LHCN-M2 (cell line): ENCODE results near the gene PHC1. TPM values are rescaled to one million over a fixed set of nuclear protein-coding genes. Genes with fewer than 3 reads are reported as not detected.
"Not testable (repeated sequence)": the region's sequence is repeated elsewhere in the genome, so short reads cannot be mapped to it uniquely, and the experiment has no call there.

Experiments
- DNase-seq: peaks from one replicate; pipeline ENCODE4 v3.0.0-alpha.2; 2012; ENCODE audit warnings: low read depth
- polyA plus RNA-seq: library from polyadenylated mRNA; unstranded; fragments of >200 nt; gene quantifications from one replicate; pipeline ENCODE4 v1.2.1, GENCODE V29; 2012; ENCODE audit warnings: missing spikeins
- total RNA-seq: library from RNA; depleted of rRNA; stranded (reverse); fragments of >200 nt; gene quantifications from 2 replicates; pipeline ENCODE4 v1.2.3, GENCODE V29; 2014; rRNA removed

Gene PHC1
- 11.6 and 18.7 TPM in 2 replicates for total RNA-seq
- polyA plus RNA-seq = 11.0 TPM

DNA sequence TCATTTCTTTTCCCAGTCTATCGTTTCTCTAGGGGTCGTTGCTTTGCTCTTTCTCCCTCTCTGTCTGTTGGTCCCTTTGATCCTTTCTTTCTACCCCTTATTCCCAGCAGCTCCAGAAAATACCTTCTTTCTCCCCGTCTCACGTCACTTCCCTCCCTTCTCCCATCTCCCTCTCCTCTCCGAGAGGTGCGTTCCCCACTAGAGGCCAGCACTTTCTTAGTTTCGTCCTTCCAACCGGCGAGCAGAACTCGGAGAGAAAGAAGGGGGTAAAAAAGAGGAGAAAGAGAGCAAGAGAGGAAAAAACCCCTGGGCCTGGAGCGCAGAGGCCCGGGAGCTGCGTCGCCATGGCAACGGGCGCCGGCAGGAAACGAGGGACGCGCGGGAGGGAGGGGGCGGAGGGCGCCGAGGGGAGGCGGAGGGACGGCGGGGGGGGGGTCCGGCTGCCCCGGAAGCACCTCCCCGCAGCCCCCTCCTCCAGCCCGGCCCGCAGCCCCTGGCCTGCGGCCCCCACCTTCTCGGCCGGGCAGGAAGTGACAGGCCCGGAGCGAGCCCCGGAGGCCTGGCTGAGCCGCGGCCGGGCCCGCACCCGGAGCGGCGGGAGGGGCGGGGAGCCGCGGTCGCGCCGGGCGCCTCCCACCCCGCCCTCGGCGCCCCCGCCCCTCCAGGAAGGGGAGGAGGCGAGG is at the start of gene PHC1:
Gene PHC1 (plus strand): TSS at position 477 of the 683 bp plus-strand sequence. CDS start 3,169 bp downstream, outside the sequence.
- peak; percentile 75 for DNase-seq

DNA sequence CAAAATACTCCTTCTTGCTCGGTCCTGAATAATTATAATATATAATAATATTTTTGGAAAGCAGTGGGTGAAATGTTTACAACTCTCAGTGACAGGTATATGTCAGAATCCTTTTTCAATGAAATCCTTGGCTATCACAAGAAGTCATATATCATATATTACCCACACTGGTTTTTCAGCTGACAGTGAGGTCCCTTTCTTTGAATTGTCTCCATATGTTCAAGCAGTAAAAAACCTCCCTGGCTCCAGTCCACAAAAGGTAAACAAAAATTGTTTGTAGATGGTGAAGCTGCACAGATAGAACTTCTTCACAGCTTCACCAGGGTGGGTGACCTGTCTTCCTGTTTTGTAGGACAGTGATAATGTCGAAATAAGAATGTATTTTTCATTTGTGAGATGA is 47.9 kb upstream of the PHC1 start:
- DNase-seq = no peak

DNA sequence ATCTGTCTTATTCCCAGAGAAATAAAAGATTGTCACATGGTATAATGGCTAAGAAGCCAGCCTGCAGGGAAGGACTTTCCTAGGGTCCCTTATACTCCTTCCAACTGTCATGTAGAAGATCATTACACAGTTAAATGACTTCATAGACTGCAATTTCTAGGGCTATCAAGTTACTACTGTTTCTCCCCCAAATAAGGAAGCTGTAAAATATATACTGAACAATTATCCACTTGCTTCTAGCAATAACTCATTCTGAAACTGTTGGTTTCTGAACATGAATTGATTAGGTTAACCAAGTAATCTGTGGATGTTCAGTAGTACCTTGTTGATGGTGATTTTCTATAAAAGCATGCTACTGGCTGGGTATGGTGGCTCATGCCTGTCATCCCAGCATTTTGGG is 47.3 kb upstream of the PHC1 start:
- DNase-seq = no peak

DNA sequence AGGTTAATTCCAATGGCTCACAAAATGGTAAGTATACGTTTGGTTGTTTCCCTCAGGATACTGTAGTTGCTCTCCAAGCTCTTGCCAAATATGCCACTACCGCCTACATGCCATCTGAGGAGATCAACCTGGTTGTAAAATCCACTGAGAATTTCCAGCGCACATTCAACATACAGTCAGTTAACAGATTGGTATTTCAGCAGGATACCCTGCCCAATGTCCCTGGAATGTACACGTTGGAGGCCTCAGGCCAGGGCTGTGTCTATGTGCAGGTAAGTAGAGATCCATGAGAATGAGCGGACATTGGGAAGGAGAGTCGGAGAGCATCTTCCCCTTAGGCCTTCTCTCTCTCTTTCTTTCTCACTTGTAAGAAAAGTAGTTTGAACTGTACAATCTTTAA is 46.5 kb upstream of the PHC1 start:
- no peak for DNase-seq

DNA sequence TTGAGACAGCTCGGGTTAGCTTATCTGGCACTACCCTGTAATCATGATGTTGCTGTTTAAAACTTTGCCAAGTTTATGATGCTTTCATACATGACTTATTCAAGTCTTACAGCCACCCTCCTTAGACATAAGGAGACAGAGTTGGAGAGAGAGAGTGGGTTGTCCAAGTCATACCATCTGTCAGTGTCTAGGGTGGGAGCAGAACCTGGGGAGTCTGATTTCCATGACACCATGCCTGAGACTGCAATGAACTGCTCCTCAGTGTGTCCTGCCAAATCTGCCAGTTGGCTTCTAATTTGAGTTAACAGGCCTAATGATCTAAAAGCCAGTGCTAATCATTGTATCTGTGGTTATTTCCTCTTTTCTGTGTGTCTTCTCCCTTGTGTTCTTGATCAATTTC is 43.7 kb upstream of the PHC1 start:
- DNase-seq = no peak

DNA sequence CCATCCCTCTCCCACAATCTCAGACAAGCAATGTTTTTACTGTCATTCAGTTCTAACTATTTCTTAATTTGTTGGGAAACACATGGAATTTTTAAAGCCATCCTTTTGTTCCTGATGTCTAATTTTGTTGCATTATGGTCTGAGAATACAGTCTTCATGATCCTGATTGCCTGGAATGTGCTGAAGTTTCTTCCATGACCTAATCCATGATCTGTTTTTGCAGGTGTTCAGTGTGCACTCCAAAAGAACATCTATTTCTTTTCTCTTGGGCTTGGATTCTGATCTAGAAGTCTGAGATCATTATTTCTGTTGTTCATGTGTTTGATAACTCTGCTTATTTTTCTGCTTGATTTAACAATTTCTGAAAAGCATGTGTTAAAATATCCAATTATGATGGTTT is 43.2 kb upstream of the PHC1 start:
- no peak for DNase-seq

DNA sequence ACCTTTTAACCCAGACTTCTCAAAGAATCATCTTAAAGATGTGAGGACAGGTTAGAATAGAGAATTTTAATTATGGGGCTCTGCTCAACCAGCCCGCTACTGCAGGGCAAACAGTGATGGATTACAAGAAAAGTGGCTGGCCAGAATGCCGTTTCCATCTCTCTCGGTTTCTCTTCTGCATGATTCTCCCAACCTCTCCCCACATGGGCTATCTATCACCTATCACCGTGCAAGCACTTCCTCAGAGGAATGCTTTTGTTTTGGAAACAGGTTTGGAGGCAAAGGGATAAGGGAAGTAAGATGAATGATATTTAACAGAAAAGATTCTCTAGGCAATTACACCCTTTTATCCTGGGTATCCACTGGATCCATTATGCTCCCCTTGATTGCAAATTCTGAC is 37.4 kb upstream of the PHC1 start:
- DNase-seq = no peak

DNA sequence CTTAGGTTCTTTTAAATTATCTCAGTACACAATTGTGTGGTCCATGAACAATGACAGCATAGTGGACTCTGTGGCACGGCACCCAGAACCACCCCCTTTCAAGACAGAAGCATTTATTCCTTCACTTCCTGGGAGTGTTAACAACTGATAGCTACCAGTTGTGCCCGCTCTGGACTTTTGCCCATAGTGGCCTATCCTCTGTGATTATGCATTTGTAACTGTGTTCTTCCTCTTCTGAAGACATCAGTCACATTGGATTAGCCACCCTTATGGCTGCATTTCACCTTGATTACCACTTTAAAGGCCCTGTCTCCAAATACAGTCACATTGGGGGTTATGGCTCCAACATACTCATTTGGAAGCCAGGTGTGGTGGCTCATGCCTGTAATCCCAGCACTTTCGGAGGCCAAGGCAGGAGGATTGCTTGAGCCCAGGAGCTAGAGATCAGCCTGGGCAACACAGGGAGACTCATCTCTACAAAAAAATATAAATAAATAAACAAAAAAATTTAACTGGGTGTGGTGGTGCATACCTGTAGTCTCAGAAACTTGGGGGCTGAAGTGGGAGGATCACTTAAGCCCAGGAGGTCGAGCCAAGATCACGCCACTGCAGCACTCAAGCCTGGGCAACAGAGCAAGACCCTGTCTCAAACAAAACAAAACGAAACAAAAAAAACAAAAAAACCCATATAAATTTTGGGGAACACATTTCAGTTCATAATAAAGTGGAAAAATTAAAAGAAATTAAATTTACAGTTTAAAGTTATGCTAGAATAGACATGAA is 27.6 kb upstream of the PHC1 start:
- DNase-seq = no peak

DNA sequence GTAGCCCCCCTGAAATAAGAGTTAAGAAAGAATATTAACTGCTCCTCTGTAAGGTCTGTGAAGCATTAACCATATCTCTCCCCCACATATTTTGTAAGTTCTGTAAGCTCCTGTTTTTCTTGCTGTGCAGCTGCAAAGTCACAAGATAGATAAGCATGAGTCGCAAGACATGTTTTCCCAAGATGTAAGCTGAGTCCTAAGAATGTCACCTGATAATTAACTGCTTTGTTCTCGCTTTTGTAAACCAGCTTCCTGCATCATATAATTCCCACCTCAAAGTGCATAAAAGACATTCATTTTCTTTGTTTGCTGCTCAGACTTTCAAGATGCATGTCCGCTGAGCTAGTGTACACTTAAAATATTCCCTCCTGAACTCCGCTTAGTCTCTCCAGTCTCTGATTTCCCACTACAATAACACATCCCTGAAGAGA is 27.0 kb upstream of the PHC1 start:
- DNase-seq = peak; percentile 19

DNA sequence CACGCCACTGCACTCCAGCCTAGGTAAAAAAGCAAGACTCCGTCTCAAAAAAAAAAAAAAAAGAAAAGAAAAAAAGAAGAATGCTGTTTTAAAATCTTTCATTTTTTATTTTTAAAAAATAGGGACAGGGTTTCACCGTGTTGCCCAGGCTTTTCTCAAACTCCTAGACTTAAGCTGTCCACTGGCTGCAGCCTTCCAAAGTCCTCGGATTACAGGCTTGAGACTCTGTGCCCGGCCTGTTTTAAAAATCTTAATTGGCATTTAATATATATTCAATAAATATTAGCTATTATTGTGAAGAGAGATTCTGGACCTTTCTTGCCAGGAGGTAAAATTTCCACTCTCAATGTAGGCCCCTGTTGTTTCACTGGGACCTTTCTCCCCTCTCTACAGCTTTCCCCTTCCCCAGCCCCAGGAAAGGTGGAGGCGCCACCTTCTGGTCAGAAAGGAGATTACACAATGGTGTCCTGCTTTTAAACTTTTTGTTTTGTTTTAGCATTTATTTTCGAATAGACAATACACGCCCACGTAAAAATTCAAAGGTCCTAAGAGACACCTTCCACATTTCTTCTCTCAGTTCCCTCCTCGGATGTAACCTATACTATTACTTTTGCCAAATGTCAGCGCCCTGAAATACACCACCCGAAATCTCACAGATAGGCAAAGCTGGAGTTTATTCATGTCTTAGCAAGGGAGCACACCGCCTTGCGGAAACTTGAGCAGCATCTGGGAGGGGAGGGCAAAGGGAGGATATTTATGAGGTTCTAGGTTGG is 23.8 kb upstream of the PHC1 start:
- DNase-seq = peak; percentile 33

DNA sequence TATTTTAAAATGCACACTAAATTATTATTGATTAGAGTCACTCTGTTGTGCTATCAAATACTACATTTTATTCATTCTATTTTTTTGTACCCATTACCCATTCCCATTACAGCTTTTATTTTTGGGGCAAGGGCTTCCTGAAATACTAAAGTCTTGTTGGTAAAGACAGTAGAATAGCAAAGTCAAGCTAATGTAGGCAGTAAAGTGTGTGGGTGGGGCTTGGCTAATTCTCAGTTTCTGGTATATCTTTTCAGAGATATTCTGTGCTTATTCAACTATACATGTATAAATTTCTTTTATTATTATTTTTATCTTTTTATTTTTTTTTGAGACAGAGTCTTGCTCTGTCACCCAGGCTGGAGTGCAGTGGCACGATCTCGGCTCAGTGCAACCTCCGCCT is 22.3 kb upstream of the PHC1 start:
- no peak for DNase-seq

DNA sequence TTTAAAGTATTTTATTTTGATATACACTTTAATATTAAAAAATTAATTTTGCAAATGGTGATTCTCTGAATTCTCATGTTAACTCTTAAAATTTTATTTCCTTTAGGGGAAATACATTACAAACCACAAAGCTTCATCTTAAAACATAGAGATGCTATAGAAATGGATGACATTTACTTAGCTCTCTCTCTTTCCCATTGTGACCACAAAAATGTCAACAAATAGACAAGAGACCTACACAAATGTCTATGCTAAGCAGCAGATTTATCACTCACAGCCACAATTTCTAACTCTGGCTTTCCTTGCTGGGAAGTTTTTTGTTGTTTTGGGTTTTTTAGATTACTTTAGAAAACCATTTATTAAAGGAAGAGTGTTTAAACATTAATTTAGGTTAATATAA is 19.9 kb upstream of the PHC1 start:
- DNase-seq = no peak

DNA sequence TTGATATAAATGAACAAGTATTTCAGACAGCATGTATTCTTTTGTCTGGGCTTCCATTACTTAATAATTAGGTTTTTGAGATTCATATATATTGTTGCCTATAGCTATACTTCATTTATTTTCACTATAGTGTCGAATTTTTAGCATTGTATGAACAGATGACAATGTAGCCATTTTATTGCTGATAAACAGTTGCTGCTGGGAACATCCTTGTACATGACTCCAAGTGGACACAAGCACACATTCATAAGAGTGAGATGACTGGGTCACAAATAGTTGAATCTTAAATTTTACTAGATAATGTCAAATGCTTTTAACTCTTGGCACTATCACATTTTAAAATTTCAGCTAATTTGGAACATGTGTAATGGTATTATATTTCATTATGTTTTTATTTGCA is 19.3 kb upstream of the PHC1 start:
- DNase-seq = no peak

DNA sequence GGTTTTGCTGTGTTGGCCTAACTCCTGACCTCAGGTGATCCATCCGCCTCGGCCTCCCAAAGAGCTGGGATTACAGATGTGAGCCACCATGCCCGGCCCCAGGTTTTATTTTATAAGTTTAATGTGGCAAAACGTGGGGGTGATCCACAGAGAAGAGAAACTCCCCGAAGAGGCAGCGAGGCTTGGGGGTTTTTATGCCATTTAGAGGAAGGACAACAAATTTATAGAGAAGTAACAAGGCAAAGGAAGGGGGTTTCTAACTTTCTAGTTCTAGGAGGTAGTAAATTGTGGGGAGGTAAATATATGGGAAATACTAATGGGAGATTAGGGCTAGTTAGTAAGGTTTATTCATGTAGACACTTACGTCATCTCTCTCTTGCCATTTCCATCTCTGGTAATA is 17.2 kb upstream of the PHC1 start:
- DNase-seq = no peak

DNA sequence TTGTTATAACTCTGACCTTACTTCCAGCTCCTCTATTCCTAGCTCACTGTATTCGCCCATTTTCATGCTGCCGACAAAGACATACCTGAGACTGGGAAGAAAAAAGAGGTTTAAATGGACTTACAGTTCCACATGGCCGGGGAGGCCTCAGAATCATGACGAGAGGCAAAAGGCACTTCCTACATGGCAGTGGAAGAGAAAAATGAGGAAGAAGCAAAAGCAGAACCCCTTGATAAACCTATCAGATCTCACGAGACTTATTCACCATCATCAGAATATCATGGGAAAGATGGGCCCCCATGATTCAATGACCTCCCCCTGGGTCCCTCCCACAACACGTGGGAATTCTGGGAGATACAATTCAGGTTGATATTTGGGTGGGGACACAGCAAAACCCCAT is 14.5 kb upstream of the PHC1 start:
- no peak for DNase-seq

DNA sequence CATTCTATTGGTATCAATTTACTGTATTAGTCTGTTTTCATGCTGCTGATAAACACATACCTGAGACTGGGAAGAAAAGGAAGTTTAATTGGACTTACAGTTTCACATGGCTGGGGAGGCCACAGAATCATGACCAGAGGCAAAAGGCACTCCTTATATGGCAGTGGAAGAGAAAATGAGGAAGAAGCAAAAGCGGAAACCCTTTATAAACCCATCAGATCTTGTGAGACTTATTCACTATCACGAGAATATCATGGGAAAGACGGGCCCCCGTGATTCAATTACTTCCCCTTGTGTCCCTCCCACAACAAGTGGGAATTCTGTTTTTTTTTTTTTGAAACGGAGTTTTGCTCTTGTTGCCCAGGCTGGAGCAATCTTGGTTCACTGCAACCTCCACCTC is 11.6 kb upstream of the PHC1 start:
- not testable (repeated sequence) for DNase-seq

DNA sequence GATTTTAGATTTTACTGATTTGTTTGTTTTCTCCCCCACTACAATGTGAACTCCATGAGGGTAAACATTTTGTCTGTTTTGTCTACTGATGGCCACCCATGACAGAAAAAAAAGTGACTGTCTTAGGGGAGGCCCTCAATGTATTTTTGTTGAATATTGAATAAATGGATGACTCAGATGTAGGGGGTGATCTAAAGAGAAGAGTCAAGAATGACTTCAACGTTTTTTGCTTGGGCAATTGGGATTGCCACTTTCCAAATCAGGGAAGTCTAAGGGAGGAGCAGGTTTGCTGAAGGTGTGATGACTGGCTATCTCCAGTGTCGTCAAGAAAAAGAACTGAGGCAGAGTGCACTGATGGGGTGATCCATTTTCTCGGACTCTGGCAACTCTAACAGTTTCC is 10.7 kb upstream of the PHC1 start:
- no peak for DNase-seq

DNA sequence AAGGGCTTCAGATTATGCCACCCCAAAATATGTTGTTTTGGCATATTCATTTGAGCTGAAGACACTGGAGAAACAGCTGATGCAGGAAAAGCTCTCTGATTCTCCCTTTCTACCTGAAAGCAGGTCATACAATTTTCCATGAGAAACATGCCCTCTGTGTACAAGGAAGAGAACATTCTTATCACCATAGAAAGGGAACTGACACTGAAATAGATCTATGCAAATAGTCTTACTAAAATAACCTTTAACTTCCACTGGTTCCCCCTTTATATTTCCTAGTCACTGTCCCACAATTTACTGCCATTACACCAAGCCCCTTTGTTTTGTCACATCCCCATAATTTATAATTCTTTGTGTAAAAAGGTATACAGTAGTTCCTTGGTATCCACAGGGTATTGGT is 9.6 kb upstream of the PHC1 start:
- no peak for DNase-seq

DNA sequence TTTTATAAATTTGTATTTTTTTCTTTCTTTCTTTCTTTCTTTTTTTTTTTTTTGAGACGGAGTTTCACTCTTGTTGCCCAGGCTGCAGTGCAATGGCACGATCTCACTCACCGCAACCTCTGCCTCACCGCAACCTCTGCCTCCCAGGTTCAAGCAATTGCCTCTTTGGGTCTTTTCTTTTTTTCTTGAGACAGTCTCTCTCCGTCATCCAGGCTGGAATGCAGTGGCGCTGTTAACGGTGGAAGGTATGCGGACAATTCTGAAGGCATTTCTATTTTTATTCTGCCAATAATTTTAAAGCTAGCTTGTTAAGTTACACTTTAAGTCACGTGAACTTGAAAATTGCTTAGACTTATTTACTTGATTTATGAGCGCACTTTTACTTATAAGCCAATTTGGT is 8.8 kb upstream of the PHC1 start:
- DNase-seq = no peak

DNA sequence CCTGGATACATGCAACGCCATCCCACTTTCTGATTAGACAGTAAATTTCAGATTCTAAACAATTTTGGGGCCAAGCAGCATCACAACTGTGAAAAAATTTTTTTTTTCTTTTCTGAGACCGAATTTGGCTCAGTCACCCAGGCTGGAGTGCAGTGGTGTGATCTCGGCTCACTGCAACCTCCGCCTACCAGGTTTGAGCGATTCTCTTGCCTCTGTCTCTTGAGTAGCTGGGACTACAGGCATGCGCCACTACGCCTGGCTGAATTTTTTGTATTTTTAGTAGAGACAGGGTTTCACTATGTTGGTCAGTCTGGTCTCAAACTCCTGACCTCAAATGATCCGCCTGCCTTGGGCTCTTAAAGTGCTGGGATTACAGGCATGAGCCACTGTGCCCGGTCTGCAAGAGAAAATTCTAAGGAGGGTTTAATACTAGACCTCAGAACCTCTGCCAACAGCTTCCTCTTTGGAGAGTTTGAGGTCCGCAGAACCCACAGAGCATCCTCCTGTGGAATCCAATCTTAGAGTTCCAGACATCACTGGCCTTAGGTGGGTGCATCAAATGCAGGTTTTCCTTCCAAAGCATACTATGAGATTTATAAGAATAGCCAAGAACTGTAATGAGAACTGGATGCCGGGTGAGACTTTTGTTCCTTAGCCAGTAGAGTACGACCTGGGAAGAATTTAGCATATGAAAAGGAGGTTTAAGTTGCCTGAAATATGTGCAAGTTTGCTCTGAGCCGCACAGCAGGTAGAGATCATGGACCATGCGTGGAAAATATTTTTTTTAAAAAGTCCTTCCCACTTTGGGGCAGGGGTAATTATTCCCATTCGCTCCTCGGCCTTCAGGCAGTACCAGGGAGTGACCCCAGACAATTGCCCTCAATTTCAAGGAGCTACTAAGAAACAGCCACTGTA is 7.8 kb upstream of the PHC1 start:
- no peak for DNase-seq

DNA sequence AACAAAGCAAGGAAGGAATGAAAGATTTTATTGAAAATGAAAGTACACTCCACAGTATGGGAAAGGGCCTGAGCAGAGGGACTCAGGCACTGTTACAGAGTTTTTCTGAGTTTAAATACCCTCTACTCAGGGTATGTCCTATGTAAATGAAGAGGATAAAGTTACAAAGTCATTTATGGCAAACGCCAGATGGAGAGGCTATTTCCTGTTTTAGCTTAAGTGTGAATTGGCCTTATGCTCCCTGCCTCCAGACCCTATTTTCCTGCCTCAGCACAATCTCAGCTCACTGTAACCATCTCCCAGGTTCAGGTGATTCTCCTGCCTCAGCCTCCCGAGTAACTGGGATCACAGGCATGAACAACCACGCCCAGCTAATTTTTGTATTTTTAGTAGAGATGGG is 6.8 kb upstream of the PHC1 start:
- DNase-seq = no peak
